ENCODE data around the gene PLEKHM2. TPM values are rescaled to one million over a fixed set of nuclear protein-coding genes. Genes with fewer than 3 reads are reported as not detected.

The PLEKHM2 gene
- total and polyA plus RNA-seq, 2 of the 4 experiments (the other 2 are of a cell fraction), result 24.7 to 48.0 TPM

GRCh38 chr1:15680561-15681348 is 3.4 kb upstream of the PLEKHM2 start (continued):
- TF ChIP-seq CTCF (conservative IDR thresholded peaks at IDR 0.05; ENCODE audit: low read depth, low read length) (no peak), CHD1 (IDR thresholded peaks at IDR 0.05; ENCODE audit: low read depth, low read length) (no peak)

Measured in IMR-90 (cell line).